ENCODE results near the gene NGB.

Gene NGB

GRCh38 chr14:77224212-77224611, 46.8 kb downstream of the NGB start:
- no peak overlapping the region for H3K4me3 ChIP-seq (ENCODE audit: low read depth, low read length)
- TF ChIP-seq, protein P1, sequence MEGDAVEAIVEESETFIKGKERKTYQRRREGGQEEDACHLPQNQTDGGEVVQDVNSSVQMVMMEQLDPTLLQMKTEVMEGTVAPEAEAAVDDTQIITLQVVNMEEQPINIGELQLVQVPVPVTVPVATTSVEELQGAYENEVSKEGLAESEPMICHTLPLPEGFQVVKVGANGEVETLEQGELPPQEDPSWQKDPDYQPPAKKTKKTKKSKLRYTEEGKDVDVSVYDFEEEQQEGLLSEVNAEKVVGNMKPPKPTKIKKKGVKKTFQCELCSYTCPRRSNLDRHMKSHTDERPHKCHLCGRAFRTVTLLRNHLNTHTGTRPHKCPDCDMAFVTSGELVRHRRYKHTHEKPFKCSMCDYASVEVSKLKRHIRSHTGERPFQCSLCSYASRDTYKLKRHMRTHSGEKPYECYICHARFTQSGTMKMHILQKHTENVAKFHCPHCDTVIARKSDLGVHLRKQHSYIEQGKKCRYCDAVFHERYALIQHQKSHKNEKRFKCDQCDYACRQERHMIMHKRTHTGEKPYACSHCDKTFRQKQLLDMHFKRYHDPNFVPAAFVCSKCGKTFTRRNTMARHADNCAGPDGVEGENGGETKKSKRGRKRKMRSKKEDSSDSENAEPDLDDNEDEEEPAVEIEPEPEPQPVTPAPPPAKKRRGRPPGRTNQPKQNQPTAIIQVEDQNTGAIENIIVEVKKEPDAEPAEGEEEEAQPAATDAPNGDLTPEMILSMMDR (IDR thresholded peaks at IDR 0.05; ENCODE audit: low read depth, low read length), result no peak

DNA sequence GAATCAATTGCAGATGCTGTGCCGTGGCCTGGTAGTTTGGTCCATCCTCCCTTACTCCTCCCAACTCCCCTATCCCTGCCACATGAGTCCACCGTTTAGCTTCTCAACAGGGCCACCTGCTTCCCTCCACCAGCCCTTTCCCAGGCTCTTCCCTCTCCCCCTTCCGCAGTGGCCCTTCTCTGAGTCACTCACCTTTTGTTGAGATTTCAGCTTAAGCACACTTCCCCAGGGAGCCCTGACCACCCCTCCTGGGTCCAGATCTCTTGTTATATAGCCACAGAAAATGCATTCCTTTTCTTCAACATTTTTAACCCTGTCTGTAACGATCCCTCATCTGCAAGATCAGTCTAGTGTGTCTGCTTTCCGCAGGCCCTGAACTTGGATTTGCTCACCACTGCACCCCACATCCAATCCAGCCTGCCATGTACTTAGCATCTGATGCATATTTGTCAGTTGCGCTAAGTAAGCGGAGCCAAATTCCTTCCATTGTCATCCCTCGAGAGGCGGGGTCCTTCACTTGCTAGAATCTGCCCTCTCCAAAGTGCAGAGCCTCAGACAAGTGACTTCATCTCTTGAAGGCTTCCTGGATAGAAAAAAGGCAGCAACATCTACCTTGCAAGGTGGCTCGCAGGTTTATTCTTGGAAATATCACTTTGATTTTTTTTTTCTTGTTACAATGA, 48.3 kb downstream of the NGB start:
- no peak overlapping the region for H3K4me3 ChIP-seq (ENCODE audit: low read depth, low read length)
- TF ChIP-seq, protein P1 (IDR thresholded peaks at IDR 0.05; ENCODE audit: low read depth, low read length), result no peak

DNA sequence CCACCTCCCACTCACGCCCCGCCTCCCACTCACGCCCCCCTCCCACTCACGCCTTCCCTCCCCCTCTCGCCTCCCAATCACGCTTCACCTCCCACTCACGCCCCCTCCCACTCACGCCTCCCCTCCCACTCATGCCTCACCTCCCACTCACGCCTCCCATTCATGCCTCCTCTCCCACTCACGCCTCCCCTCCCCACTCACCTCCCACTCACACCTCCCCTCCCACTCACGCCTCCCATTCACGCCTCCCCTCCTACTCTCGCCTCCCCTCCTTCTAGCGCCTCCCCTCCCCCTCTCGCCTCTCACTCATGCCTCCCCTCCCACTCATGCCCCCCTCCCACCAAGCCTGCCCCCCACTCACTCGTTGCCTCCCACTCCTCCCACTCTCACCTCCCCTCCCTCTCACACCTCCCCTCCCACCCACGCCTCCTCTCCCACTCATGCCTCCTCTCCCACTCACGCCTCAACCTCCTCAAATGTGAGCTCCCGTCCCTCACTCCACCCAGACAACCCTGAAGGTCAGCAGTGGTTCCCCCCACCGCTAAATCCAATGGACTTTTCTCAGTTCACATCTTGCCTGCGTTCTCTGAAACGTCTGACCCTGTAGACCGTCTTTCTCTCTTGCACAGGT, 49.6 kb downstream of the NGB start:
- H3K4me3 ChIP-seq (ENCODE audit: low read depth, low read length), result no peak overlapping the region
- TF ChIP-seq, protein P1 (IDR thresholded peaks at IDR 0.05; ENCODE audit: low read depth, low read length), result no peak

DNA sequence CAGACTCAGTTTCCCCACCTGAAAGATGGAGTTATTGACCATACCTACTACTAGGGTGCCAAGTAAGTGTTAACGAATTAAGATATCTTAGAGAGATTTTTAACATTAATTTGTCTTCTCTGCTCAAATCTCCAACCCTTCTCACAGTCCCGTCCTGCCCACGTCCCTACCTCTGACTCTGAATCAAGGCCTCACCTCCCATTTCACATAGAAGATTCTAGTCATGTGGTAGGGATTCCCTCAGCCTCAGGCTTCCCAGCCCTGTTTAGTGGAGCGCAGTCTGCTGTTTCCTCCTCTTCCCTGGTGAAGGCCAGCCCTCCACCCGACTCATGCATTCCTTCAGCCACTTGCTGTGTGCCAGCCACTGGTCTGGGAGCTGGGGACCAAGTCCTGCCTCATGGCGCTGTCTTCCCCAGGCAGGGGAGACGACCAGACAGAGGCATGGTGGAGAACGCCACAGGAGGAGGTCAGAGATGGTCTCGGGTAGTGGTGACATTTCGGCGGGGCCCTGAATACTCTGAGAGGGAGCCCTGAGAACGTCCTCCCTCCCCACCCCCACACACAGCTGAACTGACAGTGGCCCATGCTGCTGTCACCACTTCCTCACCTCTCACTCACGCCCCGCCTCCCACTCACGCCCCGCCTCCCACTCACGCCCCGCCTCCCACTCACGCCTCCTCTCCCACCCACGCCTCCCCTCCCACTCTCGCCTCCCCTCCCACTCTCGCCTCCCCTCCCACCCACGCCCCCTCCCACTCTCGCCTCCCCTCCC, 50.6 kb downstream of the NGB start:
- H3K4me3 ChIP-seq (ENCODE audit: low read depth, low read length), result no peak overlapping the region
- TF ChIP-seq, protein P1 (IDR thresholded peaks at IDR 0.05; ENCODE audit: low read depth, low read length), result no peak

- H3K4me3 ChIP-seq (ENCODE audit: low read depth, low read length), result no peak overlapping the region
- TF ChIP-seq, protein P1 (IDR thresholded peaks at IDR 0.05; ENCODE audit: low read depth, low read length), result no peak
These were observed 51.4 kb downstream of the NGB start for GRCh38 chr14:77219591-77219990.

DNA sequence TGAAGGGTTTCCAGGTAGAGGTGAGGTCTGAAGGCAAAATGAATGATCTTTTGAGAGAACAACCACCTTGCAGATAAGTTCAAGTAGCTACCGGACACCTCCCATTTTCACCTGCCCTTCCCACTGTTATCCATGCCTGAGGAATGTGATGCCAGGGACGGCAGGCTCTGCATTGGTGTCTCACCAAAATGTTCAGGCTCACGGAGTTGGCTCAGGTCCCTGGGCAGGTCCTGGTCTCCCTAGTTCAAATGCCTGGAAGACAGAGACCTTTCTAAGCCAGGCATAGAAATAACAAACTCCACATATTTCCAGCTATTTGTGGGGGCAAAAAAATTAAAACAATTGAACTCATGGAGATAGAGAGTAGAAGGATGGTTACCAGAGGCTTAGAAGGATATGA, 53.5 kb downstream of the NGB start:
- H3K4me3 ChIP-seq (ENCODE audit: low read depth, low read length), result no peak overlapping the region
- TF ChIP-seq, protein P1 (IDR thresholded peaks at IDR 0.05; ENCODE audit: low read depth, low read length), result no peak

Data from WI38 (cell line).